Fibroblast of peridontal ligament (primary cell): ENCODE results near the gene CPNE1.

Experiments
- DNase-seq: peaks from one replicate; pipeline ENCODE4 v3.0.0-alpha.2; 2010; ENCODE audit errors: extremely low read depth

Gene CPNE1

DNA sequence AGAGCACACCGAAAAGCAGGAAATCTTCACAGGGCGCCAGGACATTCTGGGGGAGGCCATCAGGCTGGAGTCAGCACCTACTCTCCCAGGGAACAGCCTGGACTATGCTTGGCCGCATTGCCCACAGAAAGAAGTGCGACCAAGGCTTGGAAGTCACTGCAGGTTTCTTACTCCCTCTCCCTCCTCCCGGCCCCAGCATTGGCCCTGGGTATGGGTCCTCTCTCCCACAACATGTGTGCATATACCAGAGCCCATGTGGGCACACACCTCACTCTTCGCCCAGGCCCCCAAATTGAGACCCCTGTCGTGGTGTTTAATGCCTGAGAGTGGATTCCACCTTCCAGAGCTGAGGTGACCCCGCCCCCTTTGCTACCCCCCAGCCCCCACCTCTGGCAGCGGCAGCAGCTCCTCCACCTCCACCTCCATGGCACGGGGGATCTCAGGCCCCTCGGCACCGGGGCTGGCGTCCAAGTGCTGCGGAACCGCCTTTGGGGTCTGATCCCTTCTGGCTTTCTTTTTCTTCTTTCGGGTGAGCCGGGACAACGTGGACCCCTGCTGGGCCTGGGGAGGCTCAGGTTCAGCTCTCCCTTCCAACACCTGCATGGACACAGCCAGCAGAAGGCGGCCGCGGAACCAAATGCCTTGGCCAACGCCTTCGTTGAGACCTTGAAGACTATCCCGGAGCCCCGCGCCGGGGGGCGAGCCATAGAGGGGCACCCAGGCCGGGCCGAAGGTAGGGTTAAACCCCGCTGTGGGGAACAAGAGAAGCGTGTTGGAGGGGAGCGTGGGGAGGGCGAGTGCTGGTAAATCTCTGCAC, 64.3 kb downstream of the CPNE1 start:
- no peak for DNase-seq

DNA sequence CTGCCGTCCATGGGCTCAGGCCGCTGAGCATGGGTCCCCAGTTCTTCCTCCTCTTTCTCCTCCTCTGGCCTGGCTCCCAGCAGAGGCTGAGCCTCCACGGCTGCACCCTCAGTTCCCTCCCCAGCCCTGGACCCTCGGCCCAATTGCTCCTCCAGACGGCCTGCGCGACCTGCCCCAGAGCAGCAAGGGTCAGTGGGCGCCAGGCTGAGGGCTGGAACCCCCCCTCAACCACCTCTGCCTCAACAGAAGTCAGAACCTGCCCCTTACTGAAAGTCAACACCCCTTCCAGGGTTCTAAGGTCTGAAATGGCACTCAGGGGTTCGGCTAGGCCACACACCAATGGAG, 65.0 kb downstream of the CPNE1 start:
- no peak for DNase-seq

DNA sequence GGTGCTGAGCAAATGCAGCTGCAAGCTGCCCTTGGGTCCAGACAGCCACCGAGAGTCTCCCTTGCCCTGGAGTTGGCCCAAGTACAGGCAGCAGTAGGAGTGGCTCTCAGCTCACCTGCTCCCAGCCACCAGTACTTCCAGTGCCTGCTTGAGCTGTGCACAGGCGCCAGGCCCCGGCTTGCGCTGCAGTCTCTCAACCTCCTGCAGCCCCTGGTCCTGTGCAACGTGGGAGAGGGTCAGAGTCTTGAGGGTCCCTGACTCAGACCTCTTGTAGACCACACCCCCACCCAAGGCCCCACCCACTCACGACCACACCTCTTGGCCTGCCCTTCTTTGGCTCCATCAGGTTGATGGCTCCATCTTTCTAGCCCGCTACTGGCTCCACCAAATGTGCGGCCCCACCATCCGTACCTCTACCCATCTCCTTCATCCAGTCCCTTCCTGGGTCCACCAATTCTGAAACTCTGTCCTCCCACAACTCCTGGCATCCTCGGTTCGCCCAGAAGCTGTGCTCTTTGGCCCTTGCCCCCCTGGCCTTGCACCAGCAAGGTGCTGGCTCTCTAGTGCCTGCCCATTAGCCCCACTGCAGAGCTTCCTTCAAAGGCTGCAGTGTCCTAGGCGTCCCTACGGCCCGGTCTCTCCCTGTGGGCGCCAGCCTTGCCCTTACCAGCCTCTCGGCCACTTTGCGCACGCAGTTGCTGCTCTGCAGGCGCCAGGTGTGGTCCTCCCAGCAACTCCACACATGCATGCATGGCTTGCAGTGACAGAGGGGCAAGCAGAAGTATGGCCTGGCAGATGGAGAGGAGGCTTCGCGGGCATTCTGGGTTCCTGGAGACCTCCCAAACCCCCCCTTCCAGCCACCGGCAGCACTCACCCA, 65.6 kb downstream of the CPNE1 start:
- no peak for DNase-seq

DNA sequence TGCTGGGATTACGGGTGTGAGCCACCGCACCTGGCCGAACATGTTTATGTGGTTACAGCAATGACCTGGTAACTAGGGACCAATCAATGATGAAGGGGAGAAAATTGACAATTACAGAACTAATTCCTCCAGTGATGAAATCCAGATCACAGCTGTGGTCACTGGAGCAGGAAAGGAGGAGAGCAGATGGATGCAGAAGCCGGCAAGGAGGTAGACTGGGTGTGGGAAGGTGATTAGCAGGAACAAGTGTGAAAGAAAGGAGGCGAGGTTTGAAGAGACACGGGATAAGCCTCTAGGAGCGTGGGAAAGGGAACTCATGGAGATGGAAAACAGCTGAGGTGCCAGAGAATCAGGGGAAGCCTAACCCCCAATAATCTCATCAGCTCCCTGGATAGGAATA, 66.2 kb downstream of the CPNE1 start:
- no peak for DNase-seq

DNA sequence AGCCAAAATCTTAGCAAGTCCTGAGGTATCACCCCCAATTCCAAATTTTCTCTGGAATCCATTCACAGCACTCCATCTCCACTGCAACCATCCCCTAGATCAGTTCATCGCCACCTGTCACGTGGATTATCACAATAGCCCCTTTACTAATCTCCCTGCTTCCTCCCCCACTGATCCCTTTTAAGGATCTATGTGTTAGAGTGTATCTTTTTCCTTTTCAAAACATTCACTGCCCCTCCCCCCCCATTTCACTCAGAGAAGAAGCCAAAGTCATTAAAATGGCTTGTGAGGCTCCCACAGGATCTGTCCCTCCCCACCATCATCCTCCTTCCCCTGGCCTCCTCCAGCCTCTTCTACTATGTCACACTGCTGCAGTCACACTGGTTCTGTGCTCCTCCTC, 67.5 kb downstream of the CPNE1 start:
- no peak for DNase-seq

DNA sequence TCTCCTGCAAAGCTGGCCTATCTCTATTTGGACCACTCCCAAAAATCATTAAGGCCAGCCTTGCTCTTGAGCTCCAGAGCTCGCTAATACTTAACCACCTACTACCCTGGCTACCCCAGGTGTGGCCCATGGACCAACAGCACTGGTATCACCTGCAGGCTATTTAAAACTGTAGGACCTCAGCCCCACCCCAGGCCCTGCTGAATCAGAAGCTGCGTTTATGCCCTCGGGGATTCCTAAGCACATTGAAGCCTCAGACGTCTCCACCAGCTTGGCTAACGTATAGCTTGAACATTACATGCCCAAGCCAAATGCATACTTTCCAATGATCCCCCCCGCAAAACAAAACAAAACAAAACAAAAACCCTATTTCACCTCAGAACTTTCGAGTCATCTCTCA, 68.8 kb downstream of the CPNE1 start:
- no peak for DNase-seq

DNA sequence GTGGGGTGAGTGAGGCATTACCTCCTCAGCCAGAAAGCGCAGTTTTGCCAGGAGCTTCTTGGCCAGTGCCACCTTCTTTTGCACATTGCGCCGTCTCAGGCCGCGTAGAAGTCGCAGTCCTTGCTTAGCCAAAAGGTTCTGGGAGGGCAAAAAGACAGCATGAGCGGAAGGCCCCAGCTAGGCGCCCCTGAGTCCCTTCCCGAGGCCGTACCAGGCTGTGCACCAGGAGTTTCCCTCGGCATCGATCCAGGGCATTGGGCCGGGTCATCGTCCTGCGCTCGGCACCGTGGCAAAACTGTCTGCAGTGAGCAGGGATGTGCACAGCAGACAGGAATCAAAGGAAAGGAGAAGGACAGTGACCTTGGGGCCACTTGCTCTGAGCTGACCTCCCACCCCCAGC, 69.2 kb downstream of the CPNE1 start:
- DNase-seq = no peak

DNA sequence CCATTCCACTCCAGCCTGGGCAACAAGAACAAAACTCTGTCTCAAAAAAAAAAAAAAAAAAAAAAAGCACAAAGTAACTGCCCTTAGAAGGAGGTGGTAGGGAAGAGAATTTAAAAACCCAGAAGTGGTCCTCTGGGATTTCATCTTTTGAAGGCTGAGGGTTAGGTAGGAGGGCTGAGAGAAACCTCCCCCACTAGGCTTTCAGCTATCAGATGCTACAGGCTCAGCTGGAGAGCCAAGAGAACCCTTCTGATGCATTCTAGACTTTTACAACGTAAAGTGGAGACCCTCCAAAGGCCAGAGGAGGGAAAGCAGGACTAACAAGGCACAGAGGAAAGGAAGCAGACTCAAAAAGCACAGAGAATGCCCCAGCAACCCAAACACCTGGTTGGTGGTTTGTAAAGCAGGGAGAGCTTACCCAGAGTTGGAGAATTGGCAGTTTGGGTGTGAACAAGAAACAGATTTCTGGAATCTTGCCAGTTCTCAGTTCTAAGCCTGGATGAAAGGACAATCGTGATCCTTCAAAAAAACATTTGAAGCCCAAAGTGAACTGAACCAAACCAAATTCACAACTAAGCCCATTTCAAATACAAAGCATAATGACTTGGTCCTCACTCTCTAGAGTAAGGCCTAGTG, 72.2 kb downstream of the CPNE1 start:
- no peak for DNase-seq

DNA sequence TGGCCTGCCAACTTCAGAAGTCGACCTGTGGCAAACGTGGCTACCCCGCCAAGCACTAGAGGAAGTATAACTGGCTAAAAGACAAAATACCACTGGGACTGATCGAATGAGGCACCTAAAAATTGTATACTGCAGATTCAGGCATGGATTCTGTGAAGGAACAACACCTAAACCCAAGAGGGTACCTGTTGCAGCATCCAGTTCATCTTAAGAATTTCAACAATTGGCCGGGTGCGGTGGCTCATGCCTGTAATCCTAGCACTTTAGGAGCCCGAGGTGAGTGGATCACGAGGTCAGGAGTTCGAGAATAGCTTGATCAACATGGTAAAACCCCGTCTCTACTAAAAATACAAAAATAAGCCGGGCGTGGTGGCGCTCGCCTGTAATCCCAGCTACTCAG, 76.3 kb downstream of the CPNE1 start:
- DNase-seq = no peak

DNA sequence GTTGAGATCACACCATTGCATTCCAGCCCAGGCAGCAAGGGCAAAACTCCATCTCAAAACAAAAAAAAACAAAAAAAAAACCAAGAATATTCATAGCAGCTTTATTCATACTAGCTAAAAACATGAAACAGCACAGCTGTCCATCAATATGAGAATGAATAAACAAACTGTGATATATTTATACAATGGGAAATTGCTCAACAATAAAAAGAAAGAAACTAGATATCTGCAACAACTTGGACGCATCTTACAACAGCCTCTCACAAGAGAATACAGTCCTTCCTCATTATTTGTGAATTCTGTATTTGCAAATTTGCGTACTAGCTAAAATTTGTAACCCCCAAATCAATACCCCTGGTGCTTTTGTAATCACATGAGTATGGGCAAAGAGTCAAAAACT, 77.3 kb downstream of the CPNE1 start:
- no peak for DNase-seq

DNA sequence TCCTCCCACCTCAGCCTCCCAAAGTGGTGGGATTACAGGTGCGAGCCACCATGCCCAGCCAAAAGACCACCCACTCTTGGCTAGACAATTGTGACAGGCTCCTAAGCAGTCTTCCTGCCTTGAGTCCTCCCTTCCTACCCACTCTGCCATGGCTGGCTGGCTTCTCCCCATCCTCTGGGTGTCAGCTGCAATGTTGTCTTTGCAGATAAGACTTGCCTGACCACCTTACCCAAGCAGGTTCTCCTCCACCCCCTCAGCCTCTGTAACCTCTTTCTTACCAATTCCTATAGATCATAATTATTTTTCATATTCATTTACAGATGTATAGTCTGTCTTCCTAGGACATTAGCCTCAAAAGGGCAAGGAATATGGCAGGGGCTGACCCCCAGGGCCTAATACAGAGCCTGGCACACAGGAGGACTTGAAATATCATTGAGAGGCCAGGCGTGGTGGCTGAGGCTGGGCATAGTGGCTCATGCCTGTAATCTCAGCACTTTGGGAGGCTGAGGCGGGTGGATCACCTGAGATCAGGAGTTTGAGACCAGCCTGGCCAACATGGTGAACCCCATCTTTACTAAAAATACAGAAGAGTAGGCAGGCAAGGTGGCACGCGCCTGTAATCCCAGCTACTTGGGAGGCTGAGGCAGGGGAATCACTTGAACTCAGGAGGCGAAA, 77.8 kb downstream of the CPNE1 start:
- DNase-seq = no peak

DNA sequence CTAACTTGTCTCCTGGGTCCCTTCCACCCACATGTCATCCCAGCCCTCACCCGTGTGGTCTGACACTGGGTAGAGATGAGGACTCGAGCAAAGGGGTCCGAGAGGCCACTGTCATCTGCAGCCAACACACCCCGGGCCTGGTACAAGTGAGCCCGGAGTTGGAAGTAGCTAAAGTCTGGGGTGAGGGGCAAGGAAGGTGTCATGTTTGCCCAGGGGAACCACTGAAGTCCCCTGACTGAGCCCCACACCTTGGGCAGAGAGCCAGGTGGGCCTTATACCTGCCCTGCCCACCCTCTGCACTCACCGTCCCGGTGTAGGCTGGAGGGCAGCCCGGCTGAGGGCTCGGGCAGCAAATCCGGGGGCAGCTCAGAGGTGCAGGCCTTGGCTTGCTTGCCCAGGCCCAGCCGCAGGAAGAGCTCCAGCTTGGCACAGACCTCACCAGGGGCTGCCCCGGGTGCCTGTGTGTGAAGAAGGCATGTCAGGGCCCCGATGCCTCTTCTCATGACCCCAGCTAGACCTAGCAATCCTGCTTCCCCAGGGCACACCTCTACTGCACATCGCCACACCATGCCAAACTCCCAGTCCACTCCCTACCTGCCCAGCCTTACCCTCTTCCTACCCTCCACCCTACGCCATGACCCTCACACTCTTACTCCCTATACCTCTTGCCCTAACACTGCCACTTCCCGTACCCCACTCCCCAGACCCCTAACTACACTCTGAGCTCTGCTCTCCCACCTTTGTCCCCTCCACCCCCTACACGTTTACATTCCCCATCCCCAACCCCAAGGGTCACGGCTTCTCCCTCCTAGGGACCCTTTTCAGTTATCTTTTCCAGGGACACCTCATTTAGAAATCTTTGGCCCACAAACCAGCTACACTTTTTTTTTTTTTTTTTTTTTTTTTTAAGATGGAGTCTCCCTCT, 80.8 kb downstream of the CPNE1 start:
- DNase-seq = no peak

DNA sequence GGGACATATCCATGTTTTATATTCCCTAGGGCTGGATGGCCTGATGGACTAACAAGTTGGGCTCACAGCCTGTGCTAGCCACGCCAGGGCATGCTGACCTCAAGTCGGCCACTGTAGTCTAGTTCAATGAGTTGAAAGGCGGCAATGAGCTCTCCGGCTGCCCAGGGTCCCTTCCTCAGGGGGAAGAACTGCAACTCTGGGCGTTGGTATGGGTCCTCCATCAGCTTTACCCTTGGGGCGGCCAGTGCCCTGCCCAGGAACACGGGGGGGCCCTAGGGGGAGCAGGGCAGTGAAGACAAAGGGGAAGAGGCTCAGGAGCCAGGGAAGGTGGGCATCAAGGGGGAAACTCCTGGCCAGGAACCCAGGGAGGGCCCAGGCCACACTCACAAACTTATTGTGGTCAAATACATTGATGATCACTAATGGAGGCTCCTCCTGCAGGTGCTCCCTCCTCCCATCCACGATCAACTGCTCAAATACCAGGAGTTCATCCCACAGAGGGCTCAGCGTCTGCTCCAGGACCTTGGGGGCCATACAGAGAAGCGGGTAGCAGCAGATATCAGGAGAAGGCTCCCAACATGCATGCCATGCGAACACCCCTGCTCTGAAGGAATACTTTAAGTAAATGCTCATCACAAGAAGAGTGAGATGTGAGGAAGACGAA, 81.8 kb downstream of the CPNE1 start:
- no peak for DNase-seq

DNA sequence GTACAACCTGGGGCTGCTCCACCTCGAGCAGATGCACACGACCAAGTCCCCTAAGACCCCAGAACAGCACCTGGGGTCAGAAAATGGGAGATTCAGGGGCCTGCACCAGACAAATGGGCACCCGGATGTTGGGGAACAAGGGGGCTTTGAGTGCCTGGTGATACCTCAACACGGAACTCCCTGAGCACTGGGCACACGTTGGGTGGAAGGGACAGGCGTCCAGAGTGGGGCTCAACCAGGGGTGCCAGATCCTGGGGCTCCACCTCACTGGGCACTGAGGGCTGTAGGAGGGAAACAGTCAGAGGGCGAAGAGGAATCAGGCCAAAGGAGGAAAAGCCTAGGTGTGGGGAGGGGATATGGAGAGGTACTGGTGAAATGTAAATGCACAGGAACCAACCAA, 82.6 kb downstream of the CPNE1 start:
- DNase-seq = no peak

DNA sequence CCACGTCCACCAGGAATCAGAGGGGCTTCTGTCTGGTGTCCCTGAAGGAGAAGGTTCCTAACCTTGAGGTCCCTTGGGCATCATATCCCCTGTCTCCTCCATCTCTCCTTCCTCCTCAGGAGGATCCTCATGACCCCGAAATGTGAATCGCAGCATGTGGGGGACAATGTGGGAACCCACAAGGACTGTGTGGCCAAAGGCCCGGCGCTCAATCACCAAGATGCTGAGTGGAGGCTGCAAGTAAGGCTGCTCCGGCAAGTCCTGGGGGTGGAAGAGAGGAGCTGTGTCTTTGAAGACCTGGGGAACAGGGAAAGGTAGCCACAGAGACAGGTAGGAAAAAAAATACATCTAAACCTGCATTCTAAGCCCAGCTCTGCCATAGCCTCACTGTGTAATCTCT, 85.5 kb downstream of the CPNE1 start:
- DNase-seq = no peak

DNA sequence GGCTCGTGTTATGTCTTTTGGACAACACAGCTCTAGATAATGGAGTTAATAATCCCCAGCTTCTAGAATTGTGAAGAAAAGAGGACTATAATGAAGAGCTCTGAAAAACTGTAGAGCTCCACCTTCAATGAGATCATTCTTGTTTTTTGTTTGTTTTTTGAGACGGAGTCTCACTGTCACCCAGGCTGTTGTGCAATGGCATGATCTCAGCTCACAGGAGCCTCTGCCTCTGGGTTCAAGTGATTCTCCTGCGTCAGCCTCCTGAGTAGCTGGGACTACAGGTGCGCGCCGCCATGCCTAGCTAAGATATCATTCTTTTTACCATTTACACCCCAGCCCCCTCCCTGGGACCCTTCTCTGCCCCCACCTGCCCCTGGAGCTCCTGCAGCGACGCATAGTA, 86.2 kb downstream of the CPNE1 start:
- no peak for DNase-seq

DNA sequence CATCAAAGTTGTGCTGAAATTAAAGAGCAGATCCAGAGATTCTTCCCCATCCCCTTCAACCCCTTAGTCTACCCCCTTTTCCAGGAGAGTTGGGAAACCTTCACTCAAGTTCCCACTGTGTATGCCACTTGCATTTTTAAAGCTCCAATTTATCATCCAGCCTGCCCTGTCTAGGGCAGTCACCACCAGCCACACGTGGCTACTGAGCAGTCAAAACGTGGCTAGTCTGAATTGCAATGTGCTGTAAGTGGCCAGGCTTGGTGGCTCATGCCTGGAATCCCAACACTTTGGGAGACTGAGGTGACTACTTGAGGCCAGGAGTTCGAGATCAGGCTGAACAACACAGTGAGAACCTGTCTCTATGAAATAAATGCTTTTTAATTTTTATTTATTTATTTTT, 87.9 kb downstream of the CPNE1 start:
- DNase-seq = no peak
